NB4 (cell line): ENCODE measurements around the gene DLGAP4.

ENCODE experiments used
- DNase-seq: peaks from one replicate; pipeline ENCODE4 v3.0.0; 2010; ENCODE audit warnings: low read depth
- H3K4me3 ChIP-seq: one replicate; pipeline ENCODE4 v1.5.1; 2011; ENCODE audit warnings: mild to moderate bottlenecking, low read depth, low read length, moderate library complexity
- MYC ChIP-seq: IDR thresholded peaks from 2 replicates; pipeline ENCODE4 v1.6.1; 2011; ENCODE audit warnings: low read depth, low read length
- POLR2A ChIP-seq: IDR thresholded peaks from 2 replicates; pipeline ENCODE4 v1.6.1; 2011; ENCODE audit warnings: mild to moderate bottlenecking; ENCODE audit not compliant: insufficient read length; ENCODE audit errors: extremely low read depth
- TF ChIP-seq, protein P1 (sequence below): IDR thresholded peaks from 2 replicates; pipeline ENCODE4 v1.6.1; 2011; ENCODE audit warnings: low read depth, low read length
- TF ChIP-seq, protein P2 (sequence below): IDR thresholded peaks from one replicate; pipeline ENCODE4 v1.5.1; 2012; ENCODE audit warnings: low read depth, low read length

The DLGAP4 gene, protein sequence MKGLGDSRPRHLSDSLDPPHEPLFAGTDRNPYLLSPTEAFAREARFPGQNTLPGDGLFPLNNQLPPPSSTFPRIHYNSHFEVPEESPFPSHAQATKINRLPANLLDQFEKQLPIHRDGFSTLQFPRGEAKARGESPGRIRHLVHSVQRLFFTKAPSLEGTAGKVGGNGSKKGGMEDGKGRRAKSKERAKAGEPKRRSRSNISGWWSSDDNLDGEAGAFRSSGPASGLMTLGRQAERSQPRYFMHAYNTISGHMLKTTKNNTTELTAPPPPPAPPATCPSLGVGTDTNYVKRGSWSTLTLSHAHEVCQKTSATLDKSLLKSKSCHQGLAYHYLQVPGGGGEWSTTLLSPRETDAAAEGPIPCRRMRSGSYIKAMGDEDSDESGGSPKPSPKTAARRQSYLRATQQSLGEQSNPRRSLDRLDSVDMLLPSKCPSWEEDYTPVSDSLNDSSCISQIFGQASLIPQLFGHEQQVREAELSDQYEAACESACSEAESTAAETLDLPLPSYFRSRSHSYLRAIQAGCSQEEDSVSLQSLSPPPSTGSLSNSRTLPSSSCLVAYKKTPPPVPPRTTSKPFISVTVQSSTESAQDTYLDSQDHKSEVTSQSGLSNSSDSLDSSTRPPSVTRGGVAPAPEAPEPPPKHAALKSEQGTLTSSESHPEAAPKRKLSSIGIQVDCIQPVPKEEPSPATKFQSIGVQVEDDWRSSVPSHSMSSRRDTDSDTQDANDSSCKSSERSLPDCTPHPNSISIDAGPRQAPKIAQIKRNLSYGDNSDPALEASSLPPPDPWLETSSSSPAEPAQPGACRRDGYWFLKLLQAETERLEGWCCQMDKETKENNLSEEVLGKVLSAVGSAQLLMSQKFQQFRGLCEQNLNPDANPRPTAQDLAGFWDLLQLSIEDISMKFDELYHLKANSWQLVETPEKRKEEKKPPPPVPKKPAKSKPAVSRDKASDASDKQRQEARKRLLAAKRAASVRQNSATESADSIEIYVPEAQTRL

DNA sequence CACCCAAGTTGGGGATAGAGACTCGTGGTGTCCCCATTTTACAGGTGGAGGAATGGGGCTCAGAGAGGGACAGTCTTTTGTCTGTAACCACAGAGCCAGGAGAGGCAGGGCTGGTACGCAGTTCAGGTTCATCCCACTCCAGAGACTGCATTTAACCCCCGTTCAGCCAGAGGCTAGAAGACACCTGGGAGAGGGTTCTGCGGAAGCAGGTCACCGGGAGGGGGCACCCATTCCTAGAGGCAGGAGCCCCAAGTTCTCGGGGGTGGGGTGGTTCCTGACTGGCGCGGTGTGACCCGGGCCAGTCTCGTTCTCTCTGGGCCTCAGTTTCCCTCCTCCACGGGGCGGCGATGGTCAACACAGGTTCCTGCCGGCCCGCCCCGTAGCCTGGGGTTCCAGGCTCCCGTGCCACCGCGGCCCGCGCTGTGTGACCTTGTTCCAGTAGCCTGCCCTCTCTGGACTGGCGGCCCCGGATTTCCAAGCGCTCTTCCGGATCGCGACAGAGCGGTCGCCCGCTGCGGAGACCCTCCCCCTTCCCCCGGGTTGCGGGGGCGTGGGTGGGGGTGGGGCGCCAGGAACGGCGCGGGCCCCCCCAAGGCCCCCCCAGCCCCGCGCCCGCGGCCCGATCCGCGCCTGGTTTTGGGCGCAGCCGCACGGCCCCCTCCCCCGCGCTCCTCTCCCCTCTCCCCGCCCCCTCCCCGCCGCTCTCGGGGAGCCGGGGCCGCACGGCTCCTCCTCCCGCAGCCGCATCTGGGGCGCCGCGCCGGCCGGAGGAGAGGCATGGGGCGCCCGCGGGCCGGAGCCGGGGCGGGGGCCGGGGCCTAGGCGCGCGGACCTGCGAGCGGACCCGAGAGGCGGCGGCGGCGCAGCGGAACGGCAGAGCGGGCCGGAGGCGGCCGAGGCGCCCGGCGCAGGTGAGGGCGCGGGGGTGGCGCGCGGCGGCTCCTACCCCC lies at the start of gene DLGAP4:
DLGAP4 (plus strand) TSS at position 738 of the 950 bp plus-strand sequence. CDS start 125,379 bp downstream, outside the sequence.
- no peak for DNase-seq
- no peak within 1 kb of the TSS for H3K4me3 ChIP-seq

DNA sequence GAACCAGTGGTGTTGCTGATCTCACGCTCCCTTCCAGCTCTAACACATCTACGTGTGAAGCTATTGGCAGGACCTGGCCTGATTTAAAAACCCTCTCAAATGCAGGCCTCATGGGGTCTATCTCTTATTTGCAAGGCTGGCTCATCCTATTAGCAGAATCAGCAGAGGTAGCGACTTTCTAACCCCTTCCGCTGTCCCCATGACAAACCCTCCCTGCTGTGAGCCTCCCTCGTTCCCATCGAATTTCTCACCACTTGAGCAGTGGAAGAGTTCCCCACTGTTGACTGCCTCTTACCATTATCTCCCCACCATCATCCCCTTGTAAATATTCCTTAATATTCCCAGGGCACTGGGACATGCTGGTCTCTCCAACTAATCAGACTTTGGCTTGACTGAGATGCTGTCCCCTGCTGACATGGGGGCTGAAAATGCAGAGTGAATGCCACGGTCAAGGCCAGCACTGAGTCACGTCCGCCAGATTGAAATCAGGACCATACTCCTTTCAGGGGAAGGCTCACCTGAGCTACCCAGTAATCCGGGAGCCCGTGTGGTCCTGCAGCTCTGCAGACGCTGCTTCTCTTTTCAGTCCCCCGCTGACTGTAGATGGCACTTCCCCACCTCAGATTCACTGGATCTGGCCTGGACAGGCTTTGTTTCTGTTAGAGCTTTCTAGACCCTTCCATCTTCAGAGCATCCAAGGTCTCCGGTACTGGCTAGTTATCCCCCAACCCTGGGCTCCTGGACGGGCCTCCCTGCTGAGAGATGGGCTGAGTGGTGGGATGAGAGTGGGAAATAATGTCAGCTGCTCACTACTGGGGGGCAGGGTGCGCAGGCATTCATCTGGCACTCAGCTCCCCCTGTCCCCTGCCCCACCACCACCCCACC lies 46.7 kb upstream of the DLGAP4 start:
- TF ChIP-seq POLR2A = no peak
- no peak for DNase-seq
- no peak overlapping the region for H3K4me3 ChIP-seq

More for the DNA sequence above, at the start of gene DLGAP4:
- TF ChIP-seq, protein P1, sequence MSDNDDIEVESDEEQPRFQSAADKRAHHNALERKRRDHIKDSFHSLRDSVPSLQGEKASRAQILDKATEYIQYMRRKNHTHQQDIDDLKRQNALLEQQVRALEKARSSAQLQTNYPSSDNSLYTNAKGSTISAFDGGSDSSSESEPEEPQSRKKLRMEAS = no peak
- TF ChIP-seq, protein P2, sequence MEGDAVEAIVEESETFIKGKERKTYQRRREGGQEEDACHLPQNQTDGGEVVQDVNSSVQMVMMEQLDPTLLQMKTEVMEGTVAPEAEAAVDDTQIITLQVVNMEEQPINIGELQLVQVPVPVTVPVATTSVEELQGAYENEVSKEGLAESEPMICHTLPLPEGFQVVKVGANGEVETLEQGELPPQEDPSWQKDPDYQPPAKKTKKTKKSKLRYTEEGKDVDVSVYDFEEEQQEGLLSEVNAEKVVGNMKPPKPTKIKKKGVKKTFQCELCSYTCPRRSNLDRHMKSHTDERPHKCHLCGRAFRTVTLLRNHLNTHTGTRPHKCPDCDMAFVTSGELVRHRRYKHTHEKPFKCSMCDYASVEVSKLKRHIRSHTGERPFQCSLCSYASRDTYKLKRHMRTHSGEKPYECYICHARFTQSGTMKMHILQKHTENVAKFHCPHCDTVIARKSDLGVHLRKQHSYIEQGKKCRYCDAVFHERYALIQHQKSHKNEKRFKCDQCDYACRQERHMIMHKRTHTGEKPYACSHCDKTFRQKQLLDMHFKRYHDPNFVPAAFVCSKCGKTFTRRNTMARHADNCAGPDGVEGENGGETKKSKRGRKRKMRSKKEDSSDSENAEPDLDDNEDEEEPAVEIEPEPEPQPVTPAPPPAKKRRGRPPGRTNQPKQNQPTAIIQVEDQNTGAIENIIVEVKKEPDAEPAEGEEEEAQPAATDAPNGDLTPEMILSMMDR = no peak
- TF ChIP-seq POLR2A = no peak
- no peak for TF ChIP-seq MYC

DNA sequence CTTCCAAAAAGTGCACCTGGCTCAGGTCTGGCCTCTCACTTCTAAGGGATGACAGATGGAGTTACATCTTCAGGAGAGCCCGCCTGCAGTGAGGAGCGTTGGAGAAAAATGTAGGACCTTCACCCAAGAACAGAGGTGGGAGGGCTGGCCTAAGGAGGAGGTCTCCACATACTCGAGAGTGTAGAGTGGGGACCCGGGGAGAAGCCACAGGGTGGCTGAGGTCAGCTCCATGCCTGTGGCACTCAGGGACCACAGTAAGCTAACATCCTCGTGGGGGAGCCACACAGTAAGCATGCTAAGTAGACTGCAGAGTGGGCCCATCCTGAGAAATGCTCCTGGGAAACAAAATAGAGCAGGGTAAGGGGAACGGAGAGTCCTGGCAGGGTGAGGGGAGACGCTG lies 45.8 kb upstream of the DLGAP4 start:
- DNase-seq = no peak
- TF ChIP-seq POLR2A (no peak), MYC (no peak)
- TF ChIP-seq, protein P1 = no peak
- TF ChIP-seq, protein P2 = no peak
- H3K4me3 ChIP-seq = no peak overlapping the region

DNA sequence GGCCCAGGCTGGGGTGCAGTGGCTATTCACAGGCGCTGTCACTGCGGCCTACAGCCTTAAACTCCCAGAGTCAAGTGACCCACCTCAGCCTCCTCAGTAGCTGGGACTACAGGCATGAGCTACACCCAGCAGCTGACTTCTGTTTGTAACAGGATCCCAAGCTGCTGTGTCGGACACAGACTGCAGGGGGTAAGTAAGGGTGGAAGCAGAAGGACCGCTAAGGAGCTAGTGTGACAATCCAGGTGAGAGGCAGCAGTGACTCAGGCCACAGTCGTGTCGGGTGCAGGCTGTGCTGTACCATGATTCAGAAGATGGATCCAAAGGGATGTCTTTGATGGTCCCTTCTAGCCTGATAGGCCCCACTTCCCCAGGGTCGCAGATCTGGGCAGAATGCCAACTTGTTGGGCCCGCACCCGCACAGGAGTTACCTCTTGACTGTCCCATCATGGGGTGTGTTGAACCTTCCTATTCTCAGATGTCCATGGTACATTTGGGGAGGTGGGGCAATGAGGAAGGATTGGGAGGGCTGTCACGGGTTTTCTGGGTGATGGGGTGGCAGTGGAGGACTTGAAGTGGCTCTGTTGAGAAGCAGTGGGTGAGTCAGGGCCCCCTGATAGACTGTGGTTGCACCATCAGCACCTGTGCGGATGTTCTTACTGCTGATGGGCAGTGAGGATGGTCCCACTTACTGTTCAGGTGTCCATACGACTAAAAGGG lies 44.6 kb upstream of the DLGAP4 start:
- H3K4me3 ChIP-seq = no peak overlapping the region
- TF ChIP-seq, protein P1 = no peak
- TF ChIP-seq MYC (no peak), POLR2A (no peak)
- no peak for DNase-seq

DNA sequence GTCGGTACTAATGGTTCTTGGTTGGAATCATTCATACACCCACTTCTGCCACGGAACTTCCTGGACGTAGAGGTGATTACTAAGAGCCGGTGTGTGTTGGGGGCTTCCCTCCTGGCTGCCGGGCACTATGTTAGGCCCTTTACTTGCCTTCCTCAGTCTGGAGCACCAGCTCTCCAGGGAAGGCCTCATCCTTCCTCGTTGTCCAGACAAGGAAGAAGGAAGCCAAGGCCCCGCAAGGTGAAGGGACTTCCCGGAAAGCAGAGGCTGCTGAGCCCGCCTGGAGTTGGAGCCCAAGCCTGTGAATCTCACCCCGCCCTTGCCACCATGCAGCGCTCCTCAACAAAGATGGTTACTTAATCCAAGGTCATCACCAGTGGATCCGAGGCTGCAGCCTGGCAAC lies 43.7 kb upstream of the DLGAP4 start:
- TF ChIP-seq, protein P1 = no peak
- TF ChIP-seq MYC = no peak
- H3K4me3 ChIP-seq = no peak overlapping the region
- no peak for DNase-seq

DNA sequence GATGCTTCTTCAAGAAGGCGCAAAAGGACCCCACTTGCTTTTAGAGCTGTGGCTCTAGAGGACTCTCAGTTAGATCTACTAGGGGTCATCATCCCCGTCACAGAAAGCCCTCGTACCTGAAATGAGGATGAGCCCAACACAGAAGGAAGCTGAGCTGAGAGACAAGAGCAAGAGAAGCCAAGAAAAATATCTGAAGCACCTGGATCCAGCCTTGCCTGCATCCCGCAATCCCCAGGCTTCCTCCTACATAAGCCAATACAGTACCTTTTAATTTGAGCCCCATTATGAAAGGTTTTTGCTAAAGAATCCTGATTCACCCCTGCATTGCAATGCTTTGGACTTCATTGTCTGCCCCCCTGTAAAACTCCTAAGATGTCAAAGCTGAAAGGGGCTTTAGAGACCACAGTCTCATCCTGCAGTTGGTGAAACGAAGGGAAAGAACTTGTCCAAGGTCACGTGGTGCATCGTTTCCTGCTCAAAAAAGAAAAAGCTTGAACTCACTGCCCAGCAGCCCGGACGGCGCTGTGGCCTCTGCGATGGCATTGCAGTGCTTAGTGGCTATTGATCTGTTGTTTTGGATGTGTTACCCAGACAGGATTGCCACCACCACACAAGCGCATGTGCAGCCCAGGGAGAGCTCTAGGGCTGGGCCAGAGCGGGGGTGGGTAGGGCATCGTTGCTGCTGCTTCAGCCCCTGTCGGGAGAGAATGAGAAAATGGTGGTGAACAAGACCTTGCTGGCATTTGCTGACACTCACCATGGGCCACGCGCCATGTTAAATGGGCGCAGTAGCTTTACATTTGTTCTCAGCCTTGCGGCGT lies 41.5 kb upstream of the DLGAP4 start:
- no peak for DNase-seq
- no peak overlapping the region for H3K4me3 ChIP-seq
- TF ChIP-seq, protein P1 = no peak
- no peak for TF ChIP-seq POLR2A
- no peak for TF ChIP-seq MYC
- TF ChIP-seq, protein P2 = no peak
